ENCODE data around the gene PDX1.

The PDX1 gene

DNA sequence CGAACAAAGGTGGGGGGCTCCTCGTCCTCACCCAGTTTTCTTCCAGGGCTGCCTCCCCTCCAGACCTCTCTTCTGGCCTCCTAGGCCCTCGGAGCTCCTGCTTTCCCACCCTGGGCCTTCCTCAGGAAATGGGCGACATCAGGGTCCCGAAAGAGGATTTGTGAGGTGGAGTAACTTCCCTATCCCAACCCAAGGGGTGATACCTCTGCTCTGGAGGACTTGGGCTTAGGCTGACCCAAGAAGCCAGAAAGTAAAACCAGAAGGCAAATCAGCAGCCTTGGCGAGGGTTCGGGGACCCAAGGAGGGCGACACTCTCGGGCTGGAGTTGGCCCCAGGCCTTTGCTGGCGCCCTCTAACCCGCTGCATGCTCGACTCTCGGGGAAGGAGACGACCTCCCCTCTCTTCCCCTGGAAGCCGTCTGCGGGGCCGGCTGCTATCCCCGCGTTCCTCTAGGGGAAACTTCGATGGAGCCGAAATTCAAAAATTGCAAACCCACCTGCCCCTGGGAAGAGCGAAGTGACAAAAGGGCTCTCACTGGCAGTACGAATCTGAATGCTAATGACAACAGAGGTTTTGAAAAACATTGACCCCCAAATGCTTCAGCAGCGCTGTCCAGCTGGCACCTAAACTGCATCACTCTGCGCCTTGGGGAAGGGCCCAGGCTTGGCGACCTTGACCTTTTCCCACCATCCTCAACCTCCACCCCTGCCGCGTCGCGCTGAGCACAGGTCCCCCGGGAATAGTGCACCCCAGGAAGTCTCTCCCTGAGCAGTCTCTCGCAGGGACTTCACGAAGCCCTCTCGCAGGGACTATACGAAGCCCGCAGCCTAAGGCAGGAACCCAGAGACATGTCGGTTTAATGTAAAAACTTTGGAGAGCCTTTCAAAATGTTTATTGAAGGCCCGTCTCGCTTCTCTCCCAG is 2.4 kb downstream of the PDX1 start:
- TF ChIP-seq SPI1 (IDR thresholded peaks at IDR 0.05; ENCODE audit: low read depth, low read length) (no peak), POU2F2 (IDR thresholded peaks at IDR 0.05; ENCODE audit: low read depth, low read length) (no peak), POLR2AphosphoS5 (IDR thresholded peaks at IDR 0.05; ENCODE audit: low read depth, low read length) (no peak), PAX5 (IDR thresholded peaks at IDR 0.05; ENCODE audit: insufficient read depth, low read length, severe bottlenecking) (no peak), TAF1 (IDR thresholded peaks at IDR 0.05; ENCODE audit: low read depth, low read length) (no peak), POLR2A (IDR thresholded peaks at IDR 0.05; ENCODE audit: low read depth, low read length) (no peak)
- FAIRE-seq (no peak), DNase-seq (ENCODE audit: insufficient read length, low spot score) (no peak)

GRCh38 chr13:27922883-27923612 is 3.2 kb downstream of the PDX1 start:
- FAIRE-seq (no peak), DNase-seq (ENCODE audit: insufficient read length, low spot score) (no peak)
- TF ChIP-seq POU2F2 (IDR thresholded peaks at IDR 0.05; ENCODE audit: low read depth, low read length) (no peak), POLR2A (IDR thresholded peaks at IDR 0.05; ENCODE audit: low read depth, low read length) (no peak), TAF1 (IDR thresholded peaks at IDR 0.05; ENCODE audit: low read depth, low read length) (no peak), SPI1 (IDR thresholded peaks at IDR 0.05; ENCODE audit: low read depth, low read length) (no peak), POLR2AphosphoS5 (IDR thresholded peaks at IDR 0.05; ENCODE audit: low read depth, low read length) (no peak), PAX5 (IDR thresholded peaks at IDR 0.05; ENCODE audit: insufficient read depth, low read length, severe bottlenecking) (no peak)

GRCh38 chr13:27923794-27924528 is 4.2 kb downstream of the PDX1 start:
- TF ChIP-seq PAX5 (IDR thresholded peaks at IDR 0.05; ENCODE audit: insufficient read depth, low read length, severe bottlenecking): no peak
- DNase-seq (ENCODE audit: insufficient read length, low spot score) (no peak), FAIRE-seq (no peak)

DNA sequence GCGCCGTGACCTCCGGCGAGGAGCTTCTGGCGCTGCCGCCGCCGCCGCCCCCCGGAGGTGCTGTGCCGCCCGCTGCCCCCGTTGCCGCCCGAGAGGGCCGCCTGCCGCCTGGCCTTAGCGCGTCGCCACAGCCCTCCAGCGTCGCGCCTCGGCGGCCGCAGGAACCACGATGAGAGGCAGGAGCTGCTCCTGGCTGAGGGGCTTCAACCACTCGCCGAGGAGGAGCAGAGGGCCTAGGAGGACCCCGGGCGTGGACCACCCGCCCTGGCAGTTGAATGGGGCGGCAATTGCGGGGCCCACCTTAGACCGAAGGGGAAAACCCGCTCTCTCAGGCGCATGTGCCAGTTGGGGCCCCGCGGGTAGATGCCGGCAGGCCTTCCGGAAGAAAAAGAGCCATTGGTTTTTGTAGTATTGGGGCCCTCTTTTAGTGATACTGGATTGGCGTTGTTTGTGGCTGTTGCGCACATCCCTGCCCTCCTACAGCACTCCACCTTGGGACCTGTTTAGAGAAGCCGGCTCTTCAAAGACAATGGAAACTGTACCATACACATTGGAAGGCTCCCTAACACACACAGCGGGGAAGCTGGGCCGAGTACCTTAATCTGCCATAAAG is 4.8 kb downstream of the PDX1 start:
- TF ChIP-seq POLR2AphosphoS5 (IDR thresholded peaks at IDR 0.05; ENCODE audit: low read depth, low read length): no peak
- no peak for TF ChIP-seq SPI1 (IDR thresholded peaks at IDR 0.05; ENCODE audit: low read depth, low read length)
- no peak for TF ChIP-seq TAF1 (IDR thresholded peaks at IDR 0.05; ENCODE audit: low read depth, low read length)
- TF ChIP-seq PAX5 (IDR thresholded peaks at IDR 0.05; ENCODE audit: insufficient read depth, low read length, severe bottlenecking): no peak
- TF ChIP-seq POU2F2 (IDR thresholded peaks at IDR 0.05; ENCODE audit: low read depth, low read length): no peak
- no peak for TF ChIP-seq POLR2A (IDR thresholded peaks at IDR 0.05; ENCODE audit: low read depth, low read length)
- FAIRE-seq: no peak
- no peak for DNase-seq (ENCODE audit: insufficient read length, low spot score)

DNA sequence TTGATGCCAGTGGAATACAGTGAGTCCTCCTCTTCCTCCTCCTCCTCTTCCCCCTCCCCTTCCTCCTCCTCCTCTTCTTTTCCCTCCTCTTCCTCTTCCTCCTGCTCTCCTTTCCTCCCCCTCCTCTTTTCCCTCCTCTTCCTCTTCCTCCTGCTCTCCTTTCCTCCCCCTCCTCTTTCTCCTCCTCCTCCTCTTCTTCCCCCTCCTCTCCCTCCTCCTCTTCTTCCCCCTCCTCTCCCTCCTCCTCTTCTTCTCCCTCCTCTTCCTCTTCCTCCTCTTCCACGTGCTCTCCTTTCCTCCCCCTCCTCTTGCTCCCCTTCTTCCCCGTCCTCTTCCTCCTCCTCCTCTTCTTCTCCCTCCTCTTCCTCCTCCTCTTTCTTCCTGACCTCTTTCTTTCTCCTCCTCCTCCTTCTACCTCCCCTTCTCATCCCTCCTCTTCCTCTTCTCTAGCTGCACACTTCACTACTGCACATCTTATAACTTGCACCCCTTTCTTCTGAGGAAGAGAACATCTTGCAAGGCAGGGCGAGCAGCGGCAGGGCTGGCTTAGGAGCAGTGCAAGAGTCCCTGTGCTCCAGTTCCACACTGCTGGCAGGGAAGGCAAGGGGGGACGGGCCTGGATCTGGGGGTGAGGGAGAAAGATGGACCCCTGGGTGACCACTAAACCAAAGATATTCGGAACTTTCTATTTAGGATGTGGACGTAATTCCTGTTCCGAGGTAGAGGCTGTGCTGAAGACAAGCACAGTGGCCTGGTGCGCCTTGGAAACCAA is 5.6 kb downstream of the PDX1 start:
- TF ChIP-seq POU2F2 (IDR thresholded peaks at IDR 0.05; ENCODE audit: low read depth, low read length): no peak
- no peak for TF ChIP-seq PAX5 (IDR thresholded peaks at IDR 0.05; ENCODE audit: insufficient read depth, low read length, severe bottlenecking)
- TF ChIP-seq POLR2A (IDR thresholded peaks at IDR 0.05; ENCODE audit: low read depth, low read length): no peak
- TF ChIP-seq SPI1 (IDR thresholded peaks at IDR 0.05; ENCODE audit: low read depth, low read length): no peak
- no peak for TF ChIP-seq TAF1 (IDR thresholded peaks at IDR 0.05; ENCODE audit: low read depth, low read length)
- no peak for TF ChIP-seq POLR2AphosphoS5 (IDR thresholded peaks at IDR 0.05; ENCODE audit: low read depth, low read length)
- FAIRE-seq: no peak
- DNase-seq (ENCODE audit: insufficient read length, low spot score): no peak

DNA sequence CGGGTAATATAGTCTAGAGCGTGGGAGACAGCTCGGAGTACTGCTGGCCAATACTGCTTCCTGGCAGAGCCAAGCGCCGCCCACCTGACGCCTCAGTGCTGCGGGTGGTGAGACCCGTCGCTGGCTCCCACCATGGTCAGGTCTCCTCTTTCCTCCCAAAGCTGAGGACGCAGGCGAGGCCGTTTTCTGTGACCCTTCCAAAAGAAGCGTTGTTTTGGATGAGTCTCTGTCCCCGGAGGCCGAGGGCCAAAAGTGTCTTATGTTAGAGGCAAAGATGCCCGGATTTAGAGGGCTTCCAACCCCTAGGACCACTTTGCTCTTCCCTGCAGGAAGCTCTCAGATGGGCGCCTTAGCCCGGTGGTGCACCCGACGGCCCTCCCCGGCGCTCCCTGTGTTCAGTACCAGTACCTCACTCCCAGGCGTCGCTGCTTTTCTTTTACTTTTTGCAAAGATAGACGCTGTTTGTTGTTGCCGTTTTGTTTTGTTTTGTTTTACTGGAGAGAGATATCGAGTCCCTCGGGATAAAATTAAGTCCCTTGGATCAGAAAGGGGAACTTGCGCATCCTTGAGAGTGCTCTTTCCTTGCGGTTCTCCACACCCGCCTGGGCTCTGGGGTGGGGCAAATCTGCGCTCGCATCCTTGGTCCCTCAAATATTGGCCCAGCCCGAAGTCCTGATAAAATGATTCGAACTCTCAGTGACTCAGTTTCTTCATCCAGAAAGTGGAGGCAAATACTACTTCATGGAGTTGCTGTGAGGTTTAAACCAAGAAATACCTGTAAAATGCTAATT is 7.0 kb downstream of the PDX1 start:
- TF ChIP-seq POLR2AphosphoS5 (IDR thresholded peaks at IDR 0.05; ENCODE audit: low read depth, low read length) (no peak), SPI1 (IDR thresholded peaks at IDR 0.05; ENCODE audit: low read depth, low read length) (no peak), TAF1 (IDR thresholded peaks at IDR 0.05; ENCODE audit: low read depth, low read length) (no peak), PAX5 (IDR thresholded peaks at IDR 0.05; ENCODE audit: insufficient read depth, low read length, severe bottlenecking) (no peak), POU2F2 (IDR thresholded peaks at IDR 0.05; ENCODE audit: low read depth, low read length) (no peak), POLR2A (IDR thresholded peaks at IDR 0.05; ENCODE audit: low read depth, low read length) (no peak)
- no peak for DNase-seq (ENCODE audit: insufficient read length, low spot score)
- no peak for FAIRE-seq

DNA sequence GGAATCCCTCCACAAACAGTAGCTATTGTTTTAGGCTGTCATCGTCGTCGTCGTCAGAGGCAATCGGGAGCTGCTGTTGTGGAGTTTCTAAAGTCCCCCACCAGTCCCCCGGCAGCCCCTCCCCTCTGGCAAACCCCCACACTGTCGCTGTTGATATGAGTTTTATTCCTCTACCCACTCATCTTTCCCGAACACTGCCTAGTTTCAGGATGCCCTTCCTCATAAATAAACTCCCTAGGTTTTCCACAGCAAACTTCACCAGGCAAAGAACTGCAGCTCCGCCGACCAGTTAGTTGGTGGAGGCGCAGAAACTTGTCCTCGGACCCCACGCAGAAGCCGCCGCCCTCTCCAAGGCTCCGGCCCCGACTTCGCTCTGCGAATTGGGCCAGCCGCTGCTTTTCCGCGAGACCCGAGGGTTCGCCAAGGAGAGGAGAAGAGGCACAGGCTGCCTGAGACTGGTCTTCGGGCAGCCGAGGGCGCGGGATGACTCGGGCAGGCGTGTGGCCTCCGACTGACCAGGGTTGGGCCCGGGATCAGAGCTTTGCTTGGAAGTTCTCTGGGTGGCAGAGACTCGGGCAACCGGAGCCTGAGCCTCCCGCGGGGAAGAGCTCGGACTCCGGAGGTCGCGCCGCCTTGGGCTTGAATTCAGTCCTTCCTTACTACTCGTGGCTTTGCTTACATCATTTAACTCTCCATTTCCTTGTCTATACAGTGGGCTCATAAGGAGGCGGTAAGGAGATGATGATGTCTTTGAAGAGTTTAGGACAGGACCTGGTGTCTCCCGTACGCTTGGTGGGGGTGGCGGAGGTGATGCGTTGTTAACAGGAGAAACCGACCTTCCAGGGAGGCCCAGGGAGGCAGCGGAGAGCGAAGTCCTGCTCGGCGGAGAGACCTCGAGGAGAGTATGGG is 7.9 kb downstream of the PDX1 start:
- TF ChIP-seq SPI1 (IDR thresholded peaks at IDR 0.05; ENCODE audit: low read depth, low read length): no peak
- DNase-seq (ENCODE audit: insufficient read length, low spot score) (no peak), FAIRE-seq (no peak)
